AG09309 (cell line): ENCODE measurements around the gene UFC1.

ENCODE experiments used
- DNase-seq: peaks from one replicate; pipeline ENCODE4 v3.0.0-alpha.2; 2010; ENCODE audit warnings: low read depth
- H3K4me3 ChIP-seq: 2 replicates; pipeline ENCODE4 v1.5.1; 2011; ENCODE audit warnings: mild to moderate bottlenecking, low read depth, low read length, moderate library complexity; ENCODE audit not compliant: control insufficient read depth
- TF ChIP-seq, protein P1 (sequence below): IDR thresholded peaks from 2 replicates; pipeline ENCODE4 v1.5.1; 2011; ENCODE audit warnings: mild to moderate bottlenecking, low read depth, low read length, inconsistent platforms; ENCODE audit not compliant: insufficient read depth, control insufficient read depth; ENCODE audit errors: missing control alignments

Gene UFC1

DNA sequence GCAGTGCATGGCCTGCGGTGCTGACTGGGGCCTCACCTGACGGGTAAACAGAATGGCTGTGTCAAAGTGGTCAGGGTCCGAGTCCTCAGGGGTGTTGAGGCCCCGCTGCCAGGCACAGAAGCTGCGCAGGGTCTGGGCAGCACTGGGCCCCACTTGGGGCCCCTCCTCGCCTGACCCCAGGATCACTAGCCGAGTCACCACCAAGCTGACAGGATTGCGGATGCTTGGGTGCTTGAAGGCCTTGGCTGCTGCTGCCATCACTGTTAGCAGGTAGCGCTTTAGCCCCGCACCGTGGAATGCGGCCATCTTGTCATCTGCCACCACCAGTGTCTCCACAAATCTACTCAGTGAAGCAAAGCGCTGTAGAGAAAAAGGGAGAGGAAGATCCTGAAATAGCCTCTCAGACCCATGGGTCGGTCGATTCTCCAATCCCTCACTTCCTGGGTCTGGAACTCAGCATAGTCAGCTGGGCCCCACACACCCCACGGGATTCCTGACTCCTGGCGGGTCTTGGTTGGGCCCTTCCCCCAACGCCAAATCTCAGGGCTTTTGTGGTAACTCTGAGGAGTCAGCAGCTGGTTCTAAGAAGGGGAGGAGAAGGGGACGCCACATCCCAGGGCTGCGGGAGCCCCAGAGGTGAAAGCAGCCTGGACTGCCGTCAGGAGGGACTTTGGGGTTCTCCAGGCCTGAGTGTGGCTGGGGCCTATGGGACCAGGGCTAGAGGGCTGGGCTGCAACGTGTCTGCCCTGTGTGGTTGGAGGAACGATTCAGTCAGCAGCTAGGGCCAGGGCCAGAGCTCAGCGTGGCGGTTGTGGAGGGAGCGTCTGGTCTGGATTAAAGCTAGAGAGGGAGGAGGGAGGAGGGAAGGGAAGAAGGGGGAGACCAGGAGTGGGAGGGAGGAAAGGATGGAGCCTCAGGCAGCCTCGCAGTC is 43.0 kb downstream of the UFC1 start:
- peak; percentile 76 for DNase-seq
- TF ChIP-seq, protein P1, sequence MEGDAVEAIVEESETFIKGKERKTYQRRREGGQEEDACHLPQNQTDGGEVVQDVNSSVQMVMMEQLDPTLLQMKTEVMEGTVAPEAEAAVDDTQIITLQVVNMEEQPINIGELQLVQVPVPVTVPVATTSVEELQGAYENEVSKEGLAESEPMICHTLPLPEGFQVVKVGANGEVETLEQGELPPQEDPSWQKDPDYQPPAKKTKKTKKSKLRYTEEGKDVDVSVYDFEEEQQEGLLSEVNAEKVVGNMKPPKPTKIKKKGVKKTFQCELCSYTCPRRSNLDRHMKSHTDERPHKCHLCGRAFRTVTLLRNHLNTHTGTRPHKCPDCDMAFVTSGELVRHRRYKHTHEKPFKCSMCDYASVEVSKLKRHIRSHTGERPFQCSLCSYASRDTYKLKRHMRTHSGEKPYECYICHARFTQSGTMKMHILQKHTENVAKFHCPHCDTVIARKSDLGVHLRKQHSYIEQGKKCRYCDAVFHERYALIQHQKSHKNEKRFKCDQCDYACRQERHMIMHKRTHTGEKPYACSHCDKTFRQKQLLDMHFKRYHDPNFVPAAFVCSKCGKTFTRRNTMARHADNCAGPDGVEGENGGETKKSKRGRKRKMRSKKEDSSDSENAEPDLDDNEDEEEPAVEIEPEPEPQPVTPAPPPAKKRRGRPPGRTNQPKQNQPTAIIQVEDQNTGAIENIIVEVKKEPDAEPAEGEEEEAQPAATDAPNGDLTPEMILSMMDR = no peak
- H3K4me3 ChIP-seq = peak overlapping the region; percentile 66

DNA sequence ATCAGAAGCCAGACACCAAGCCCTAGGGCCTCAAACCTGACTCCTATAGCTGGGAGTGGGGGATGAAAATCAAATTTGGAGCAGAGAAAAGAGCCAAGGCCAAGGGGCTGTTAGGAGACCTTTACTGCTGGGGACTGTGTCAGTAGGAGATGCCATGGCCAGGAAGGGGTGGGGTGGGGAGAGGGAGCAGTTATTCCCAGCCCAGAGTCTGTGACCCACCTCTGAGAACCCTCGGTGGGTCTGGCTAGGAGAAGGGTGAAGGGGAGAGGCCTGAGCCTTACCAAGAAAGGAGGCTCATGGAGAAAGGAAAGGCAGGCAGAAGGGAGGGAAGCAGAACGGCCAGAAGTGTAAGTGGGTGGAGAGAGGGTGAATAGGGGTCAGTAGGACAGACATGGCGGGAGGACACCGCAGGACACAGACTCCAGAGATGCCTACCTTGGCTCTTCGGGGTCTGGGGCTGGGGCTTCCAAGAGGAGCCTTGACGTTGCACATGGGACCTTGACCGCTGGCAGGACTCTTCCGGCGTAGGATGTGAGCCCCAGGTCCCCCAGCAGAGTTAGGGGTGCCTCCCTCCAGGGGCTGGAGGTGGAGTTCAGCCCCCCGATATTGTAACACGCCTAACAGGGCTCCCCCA is 43.9 kb downstream of the UFC1 start:
- no peak for DNase-seq
- TF ChIP-seq, protein P1 = no peak
- peak overlapping the region; percentile 66 for H3K4me3 ChIP-seq

DNA sequence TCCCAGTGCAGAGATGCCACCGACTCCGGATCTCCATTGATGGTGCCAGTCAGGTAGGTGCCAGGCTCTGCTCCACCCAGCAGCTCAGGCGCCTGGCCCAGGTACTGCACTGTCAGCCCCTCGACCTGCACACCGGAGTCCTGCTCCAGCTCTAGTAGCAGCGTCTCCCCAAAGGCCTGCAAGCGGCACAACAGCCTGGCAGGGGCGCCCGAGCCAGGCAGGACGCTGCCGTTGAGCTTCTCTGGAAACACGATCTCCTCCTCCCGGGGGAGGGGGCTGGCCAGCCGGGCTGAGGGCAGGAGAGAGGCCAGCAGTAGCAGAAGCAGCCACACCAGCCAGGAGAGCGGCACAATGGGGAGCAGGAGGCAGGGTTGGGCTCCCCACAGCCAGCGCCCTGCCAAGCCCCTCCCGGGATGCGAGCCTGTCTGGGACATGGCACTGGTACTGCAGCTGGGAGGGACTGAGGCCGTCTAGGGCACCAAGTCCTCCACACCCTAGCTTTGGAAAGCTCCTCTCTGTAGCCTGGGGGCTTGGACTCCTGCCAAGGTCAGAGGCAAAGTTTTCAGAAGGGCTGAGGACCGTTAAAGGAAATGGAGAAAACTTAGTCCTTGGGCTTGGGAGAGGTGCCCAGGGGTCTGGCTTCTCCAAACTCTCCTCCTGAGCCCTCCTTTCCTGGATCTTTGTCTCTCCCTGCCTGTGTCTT is 44.6 kb downstream of the UFC1 start:
- peak overlapping the region; percentile 66 for H3K4me3 ChIP-seq
- TF ChIP-seq, protein P1 = no peak
- DNase-seq = no peak

DNA sequence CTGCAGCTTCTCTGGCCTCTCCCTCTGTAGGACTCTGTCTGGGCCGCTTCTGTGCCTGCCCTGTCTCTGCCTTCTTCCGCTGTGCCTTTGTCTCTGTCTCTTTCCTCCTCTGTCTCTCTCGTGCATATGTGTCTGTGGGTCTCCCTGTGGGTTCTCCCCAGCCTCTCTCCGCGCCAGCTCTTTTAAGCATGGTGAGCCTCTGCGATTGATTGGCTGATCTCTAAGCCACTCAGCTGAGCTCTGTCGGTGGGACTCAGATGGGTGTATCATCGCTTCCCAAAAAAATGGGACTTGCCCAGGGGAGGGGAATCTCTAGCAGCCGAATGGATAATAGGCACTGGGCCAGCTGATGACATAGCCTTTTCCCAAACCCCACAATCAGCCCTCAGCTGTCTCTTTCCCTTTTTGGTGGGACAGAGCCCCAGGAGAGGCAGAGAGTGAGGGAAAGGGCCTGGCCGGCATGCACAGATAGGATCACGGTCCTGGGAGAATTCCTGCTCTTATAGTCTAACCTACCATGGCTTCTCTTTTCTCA is 45.2 kb downstream of the UFC1 start, which contains the start of gene ADAMTS4:
Gene ADAMTS4, minus strand, starts transcription at position 158 of the 535 bp plus-strand sequence. CDS start 427 bp downstream, outside the sequence.
- TF ChIP-seq, protein P1 = no peak
- DNase-seq = peak; percentile 77
- H3K4me3 ChIP-seq = peak within 1 kb of the TSS; percentile 66

DNA sequence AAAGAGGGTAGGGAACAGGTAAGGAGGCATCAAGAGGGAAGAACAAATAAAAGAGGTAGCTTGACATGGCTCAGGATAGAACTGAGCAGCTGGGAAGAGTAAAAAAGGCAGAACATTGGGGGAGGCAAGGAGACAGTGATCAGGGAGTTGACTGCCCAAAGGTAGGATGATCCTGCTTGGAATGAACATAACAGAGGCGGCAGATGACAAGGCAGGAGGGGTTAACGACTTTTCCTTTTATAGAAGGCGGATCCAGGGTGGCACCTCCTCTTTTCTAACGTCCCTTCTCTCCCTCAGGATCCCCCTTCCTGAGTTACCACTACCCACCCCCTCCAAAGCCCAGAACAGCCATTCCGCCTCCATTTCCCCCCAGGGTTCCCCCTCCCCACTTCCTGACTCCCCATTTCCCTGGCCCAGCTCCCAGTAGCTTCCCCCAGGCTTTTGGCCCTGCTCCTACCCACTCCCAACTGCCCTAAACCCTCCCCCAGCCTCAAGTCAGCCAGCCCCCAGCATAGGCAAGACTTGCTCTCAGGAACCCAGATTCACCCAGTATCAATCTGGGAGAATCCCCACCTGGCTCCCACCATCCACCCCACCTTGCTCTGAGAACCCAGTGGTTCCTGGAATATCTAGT is 45.8 kb downstream of the UFC1 start:
- TF ChIP-seq, protein P1 = no peak
- no peak overlapping the region for H3K4me3 ChIP-seq
- no peak for DNase-seq

DNA sequence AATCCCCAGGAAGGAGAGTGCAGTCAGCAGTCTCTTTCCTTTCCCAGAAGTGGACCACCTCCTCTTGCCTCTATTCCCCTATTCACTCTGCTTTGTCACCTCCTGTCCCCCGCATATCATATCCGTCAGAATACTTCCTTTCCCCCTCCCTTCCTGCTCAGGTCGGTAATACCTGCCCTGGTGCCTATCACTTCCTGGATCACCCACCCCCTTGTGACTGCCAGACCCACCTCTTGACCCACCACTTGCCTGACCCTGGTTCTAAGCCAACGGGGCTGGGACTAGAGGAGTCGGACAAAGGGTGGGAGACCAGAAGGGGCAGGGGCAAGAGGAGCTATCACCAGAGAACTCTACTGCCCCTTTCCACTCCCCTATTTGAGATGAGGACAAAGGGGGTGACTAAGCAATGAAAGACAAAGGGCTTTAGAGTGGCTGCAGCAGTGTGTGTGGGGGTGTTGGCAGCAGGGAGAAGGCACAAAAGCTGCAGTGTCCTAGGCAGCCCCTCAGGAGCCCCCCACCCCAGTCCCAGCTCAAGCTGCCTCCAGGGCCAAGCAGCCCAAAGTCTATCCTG is 46.7 kb downstream of the UFC1 start:
- TF ChIP-seq, protein P1 = no peak
- DNase-seq = no peak
- H3K4me3 ChIP-seq = no peak overlapping the region
